ENCODE measurements around the gene OCA2. TPM values are rescaled to one million over a fixed set of nuclear protein-coding genes. Genes with fewer than 3 reads are reported as not detected.
A peak's percentile ranks its signal among the peaks of the same experiment; 100 is the strongest.

OCA2 gene
- total RNA-seq, 4 donors from 2014 or later, result 7.0 to 53.1 (median 20.4) TPM

GRCh38 chr15:28107111-28107903, 8.2 kb upstream of the OCA2 start:
- H3K27me3 ChIP-seq, result peaks cover 21% of the 10 kb centered on the region
- no peak overlapping the region for H3K27ac ChIP-seq
- H3K9me3 ChIP-seq, result no peaks in the 10 kb centered on the region
- peaks cover 12% of the 10 kb centered on the region for H3K36me3 ChIP-seq
- 0% methylated on average over 22 of the region's 63 CpGs for WGBS
- peak overlapping the region; percentile 58 for H3K4me3 ChIP-seq
- H3K4me1 ChIP-seq, result peaks cover 17% of the 10 kb centered on the region
- TF ChIP-seq POLR2A (IDR thresholded peaks at IDR 0.05) (no peak), POLR2AphosphoS5 (IDR thresholded peaks at IDR 0.05) (no peak), EP300 (IDR thresholded peaks at IDR 0.05) (no peak), CTCF (IDR thresholded peaks at IDR 0.05) (no peak)
- peak; percentile 55 to 72 for DNase-seq (ENCODE audit: low spot score in 2 of 2)

- peaks cover 4% of the 10 kb centered on the region for H3K36me3 ChIP-seq
- WGBS, result 0% methylated on average over 2 of the region's 81 CpGs
- H3K4me3 ChIP-seq, result peak overlapping the region; percentile 58
- no peak for TF ChIP-seq CTCF (IDR thresholded peaks at IDR 0.05)
- TF ChIP-seq POLR2AphosphoS5 (IDR thresholded peaks at IDR 0.05), result no peak
- TF ChIP-seq EP300 (IDR thresholded peaks at IDR 0.05), result no peak
- no peak for TF ChIP-seq POLR2A (IDR thresholded peaks at IDR 0.05)
- peaks cover 17% of the 10 kb centered on the region for H3K4me1 ChIP-seq
- peak in 1 of 2 donors; percentile 62 for DNase-seq (ENCODE audit: low spot score in 2 of 2)
- no peak overlapping the region for H3K27ac ChIP-seq
- peaks cover 26% of the 10 kb centered on the region for H3K27me3 ChIP-seq
- no peaks in the 10 kb centered on the region for H3K9me3 ChIP-seq
Observed at GRCh38 chr15:28106294-28107110, 7.4 kb upstream of the OCA2 start.

GRCh38 chr15:28105793-28106192, 6.7 kb upstream of the OCA2 start:
- no peaks in the 10 kb centered on the region for H3K9me3 ChIP-seq
- peaks cover 28% of the 10 kb centered on the region for H3K27me3 ChIP-seq
- 73% methylated on average over 5 of the region's 5 CpGs for WGBS
- peaks cover 17% of the 10 kb centered on the region for H3K4me1 ChIP-seq
- TF ChIP-seq POLR2AphosphoS5 (IDR thresholded peaks at IDR 0.05) (no peak), POLR2A (IDR thresholded peaks at IDR 0.05) (no peak), EP300 (IDR thresholded peaks at IDR 0.05) (no peak), CTCF (IDR thresholded peaks at IDR 0.05) (no peak)
- no peak overlapping the region for H3K27ac ChIP-seq
- no peak overlapping the region for H3K4me3 ChIP-seq
- no peaks in the 10 kb centered on the region for H3K36me3 ChIP-seq
- peak in 1 of 2 donors; percentile 31 for DNase-seq (ENCODE audit: low spot score in 2 of 2)

GRCh38 chr15:28105224-28105791, 6.2 kb upstream of the OCA2 start:
- H3K4me3 ChIP-seq, result no peak overlapping the region
- peaks cover 17% of the 10 kb centered on the region for H3K4me1 ChIP-seq
- no peaks in the 10 kb centered on the region for H3K36me3 ChIP-seq
- 85% methylated on average over 9 of the region's 9 CpGs for WGBS
- no peaks in the 10 kb centered on the region for H3K9me3 ChIP-seq
- no peak overlapping the region for H3K27ac ChIP-seq
- DNase-seq (ENCODE audit: low spot score in 2 of 2), result peak in 1 of 2 donors; percentile 39
- H3K27me3 ChIP-seq, result peaks cover 33% of the 10 kb centered on the region
- TF ChIP-seq CTCF (IDR thresholded peaks at IDR 0.05) (no peak), POLR2A (IDR thresholded peaks at IDR 0.05) (no peak), POLR2AphosphoS5 (IDR thresholded peaks at IDR 0.05) (no peak), EP300 (IDR thresholded peaks at IDR 0.05) (no peak)
